Activated CD8-positive, alpha-beta T cell treated with anti-CD3 and anti-CD28 coated beads, Interleukin-2, amount 10 ng/mL, durations not matched to agents 7 days and 5 days (primary cell): ENCODE measurements around the gene CRYBB3. TPM values are rescaled to one million over a fixed set of nuclear protein-coding genes. Genes with fewer than 3 reads are reported as not detected.
"Not testable (repeated sequence)": the region's sequence is repeated elsewhere in the genome, so short reads cannot be mapped to it uniquely, and the experiment has no call there.

Experiments used
- ATAC-seq: fragments of 150-1000 bp; cut with Tn5 transposase; one replicate; pipeline ENCODE4 v1.10.0; 2021; ENCODE audit warnings: moderate library complexity
- CTCF ChIA-PET: fragments of 350-600 bp; sonication (Branson Sonifier 250); formaldehyde crosslinking; loops from one replicate; lab custom pipeline; 2021; ENCODE audit warnings: antibody characterized with exemption; lab: Charles Lee
- POLR2A ChIA-PET: fragments of 350-600 bp; sonication (Branson Sonifier 250); formaldehyde crosslinking; loops from one replicate; lab custom pipeline; 2021; ENCODE audit warnings: antibody characterized with exemption; lab: Charles Lee
- DNase-seq: peaks from one replicate; pipeline ENCODE4 v3.0.0-alpha.2; 2020
- H3K27ac Mint-ChIP-seq: one replicate; pipeline ENCODE4 v1.8.0; 2021; ENCODE audit warnings: mild to moderate bottlenecking, mixed read lengths
- H3K27me3 Mint-ChIP-seq: one replicate; pipeline ENCODE4 v1.8.0; 2021; ENCODE audit warnings: low read depth, mixed read lengths
- H3K36me3 Mint-ChIP-seq: one replicate; pipeline ENCODE4 v1.8.0; 2021; ENCODE audit warnings: low read depth, mixed read lengths
- H3K4me1 Mint-ChIP-seq: one replicate; pipeline ENCODE4 v1.8.0; 2021; ENCODE audit warnings: low read depth, mixed read lengths
- H3K4me3 Mint-ChIP-seq: one replicate; pipeline ENCODE4 v1.8.0; 2021; ENCODE audit warnings: mild to moderate bottlenecking, mixed read lengths
- H3K9me3 Mint-ChIP-seq: one replicate; pipeline ENCODE4 v1.8.0; 2022; ENCODE audit warnings: mixed read lengths; ENCODE audit not compliant: insufficient read depth
- total RNA-seq, 2 experiments: library from RNA; stranded (reverse); gene quantifications; one replicate each; pipeline ENCODE4 v1.2.3, GENCODE V29; 2021

Gene CRYBB3
- total RNA-seq, 2 experiments from 2014 or later: not detected

GRCh38 chr22:25177895-25178294, 21.8 kb upstream of the CRYBB3 start:
- CTCF ChIA-PET: no interaction called here
- Mint-ChIP-seq H3K9me3 (peaks cover 8% of the 10 kb centered on the region), H3K4me1 (no peaks in the 10 kb centered on the region), H3K27ac (no peak overlapping the region), H3K4me3 (no peak overlapping the region), H3K27me3 (no peaks in the 10 kb centered on the region), H3K36me3 (peaks cover 18% of the 10 kb centered on the region)
- DNase-seq (no peak), ATAC-seq (no peak)
- POLR2A ChIA-PET: no interaction called here

GRCh38 chr22:25178348-25178747, 21.3 kb upstream of the CRYBB3 start:
- CTCF ChIA-PET, DNase-seq, POLR2A ChIA-PET, ATAC-seq, H3K4me1 Mint-ChIP-seq, H3K27ac Mint-ChIP-seq, H3K27me3 Mint-ChIP-seq, H3K9me3 Mint-ChIP-seq: not testable (repeated sequence)
- Mint-ChIP-seq H3K36me3 (peaks cover 18% of the 10 kb centered on the region), H3K4me3 (peak overlapping the region; percentile 43)

GRCh38 chr22:25178869-25179631, 20.6 kb upstream of the CRYBB3 start:
- not testable (repeated sequence) for H3K27me3 Mint-ChIP-seq

GRCh38 chr22:25182131-25183110, 17.2 kb upstream of the CRYBB3 start:
- CTCF ChIA-PET: no interaction called here
- Mint-ChIP-seq H3K4me3 (no peak overlapping the region), H3K36me3 (peaks cover 18% of the 10 kb centered on the region), H3K4me1 (no peaks in the 10 kb centered on the region), H3K9me3 (peaks cover 8% of the 10 kb centered on the region), H3K27ac (no peak overlapping the region), H3K27me3 (no peaks in the 10 kb centered on the region)
- no peak for ATAC-seq
- POLR2A ChIA-PET: no interaction called here
- DNase-seq: no peak

More at GRCh38 chr22:25178869-25179631, 20.6 kb upstream of the CRYBB3 start:
- peaks cover 18% of the 10 kb centered on the region for H3K36me3 Mint-ChIP-seq
- CTCF ChIA-PET, H3K27ac Mint-ChIP-seq, H3K9me3 Mint-ChIP-seq, POLR2A ChIA-PET, H3K4me1 Mint-ChIP-seq, H3K4me3 Mint-ChIP-seq, DNase-seq: not testable (repeated sequence)
- ATAC-seq: peak; percentile 82

- no peaks in the 10 kb centered on the region for H3K4me1 Mint-ChIP-seq
- H3K9me3 Mint-ChIP-seq: peaks cover 8% of the 10 kb centered on the region
- peaks cover 16% of the 10 kb centered on the region for H3K36me3 Mint-ChIP-seq
- DNase-seq (no peak), ATAC-seq (no peak)
- H3K27me3 Mint-ChIP-seq: no peaks in the 10 kb centered on the region
- ChIA-PET POLR2A (no interaction called here), CTCF (interaction anchor here (1.1 kb wide), 1 partner anchor 18 kb away, joined by 3 read pairs; no protein-coding TSS in a partner anchor)
- peak overlapping the region; percentile 33 for H3K27ac Mint-ChIP-seq
- no peak overlapping the region for H3K4me3 Mint-ChIP-seq
Observed at GRCh38 chr22:25183949-25184619, 15.6 kb upstream of the CRYBB3 start.

GRCh38 chr22:25186140-25186539, 13.5 kb upstream of the CRYBB3 start:
- POLR2A ChIA-PET: no interaction called here
- CTCF ChIA-PET: interaction anchor here (0.9 kb wide), 1 partner anchor 16 kb away, joined by 4 read pairs; no protein-coding TSS in a partner anchor

GRCh38 chr22:25187469-25187868, 12.2 kb upstream of the CRYBB3 start:
- Mint-ChIP-seq H3K4me3 (no peak overlapping the region), H3K27ac (no peak overlapping the region), H3K27me3 (no peaks in the 10 kb centered on the region), H3K9me3 (no peaks in the 10 kb centered on the region), H3K4me1 (no peaks in the 10 kb centered on the region), H3K36me3 (no peaks in the 10 kb centered on the region)
- POLR2A ChIA-PET: no interaction called here
- CTCF ChIA-PET: interaction anchor here (1.4 kb wide), 1 partner anchor 15 kb away, joined by 3 read pairs; no protein-coding TSS in a partner anchor
- DNase-seq: no peak
- no peak for ATAC-seq

More at GRCh38 chr22:25186140-25186539, 13.5 kb upstream of the CRYBB3 start:
- no peaks in the 10 kb centered on the region for H3K9me3 Mint-ChIP-seq
- no peak overlapping the region for H3K27ac Mint-ChIP-seq
- no peak for ATAC-seq
- no peaks in the 10 kb centered on the region for H3K4me1 Mint-ChIP-seq
- no peak overlapping the region for H3K4me3 Mint-ChIP-seq
- H3K27me3 Mint-ChIP-seq: no peaks in the 10 kb centered on the region
- DNase-seq: no peak
- peaks cover 7% of the 10 kb centered on the region for H3K36me3 Mint-ChIP-seq

GRCh38 chr22:25192406-25192805, 7.3 kb upstream of the CRYBB3 start:
- H3K4me1 Mint-ChIP-seq: no peaks in the 10 kb centered on the region
- DNase-seq: no peak
- H3K9me3 Mint-ChIP-seq: no peaks in the 10 kb centered on the region
- ChIA-PET CTCF (interaction anchor here (1.5 kb wide), 1 partner anchor 10 kb away, joined by 4 read pairs; no protein-coding TSS in a partner anchor), POLR2A (no interaction called here)
- no peaks in the 10 kb centered on the region for H3K27me3 Mint-ChIP-seq
- ATAC-seq: no peak
- H3K4me3 Mint-ChIP-seq: no peak overlapping the region
- H3K36me3 Mint-ChIP-seq: no peaks in the 10 kb centered on the region
- no peak overlapping the region for H3K27ac Mint-ChIP-seq

- ChIA-PET POLR2A (no interaction called here), CTCF (interaction anchor here (1.5 kb wide), 1 partner anchor 9 kb away, joined by 4 read pairs; no protein-coding TSS in a partner anchor)
- Mint-ChIP-seq H3K9me3 (no peaks in the 10 kb centered on the region), H3K4me1 (no peaks in the 10 kb centered on the region), H3K4me3 (no peak overlapping the region), H3K27ac (no peak overlapping the region), H3K27me3 (no peaks in the 10 kb centered on the region), H3K36me3 (no peaks in the 10 kb centered on the region)
- DNase-seq (no peak), ATAC-seq (no peak)
Observed at GRCh38 chr22:25193130-25193529, 6.5 kb upstream of the CRYBB3 start.

- Mint-ChIP-seq H3K27me3 (no peaks in the 10 kb centered on the region), H3K4me3 (no peak overlapping the region), H3K9me3 (no peaks in the 10 kb centered on the region), H3K36me3 (no peaks in the 10 kb centered on the region), H3K27ac (no peak overlapping the region), H3K4me1 (no peaks in the 10 kb centered on the region)
- ATAC-seq: no peak
- no peak for DNase-seq
- ChIA-PET CTCF (interaction anchor here (1.5 kb wide), 1 partner anchor 9 kb away, joined by 4 read pairs; no protein-coding TSS in a partner anchor), POLR2A (no interaction called here)
Observed at GRCh38 chr22:25193548-25193947, 6.1 kb upstream of the CRYBB3 start.

GRCh38 chr22:25196326-25196725, 3.3 kb upstream of the CRYBB3 start:
- Mint-ChIP-seq H3K27ac (no peak overlapping the region), H3K27me3 (no peaks in the 10 kb centered on the region), H3K36me3 (no peaks in the 10 kb centered on the region), H3K4me3 (no peak overlapping the region), H3K9me3 (no peaks in the 10 kb centered on the region), H3K4me1 (peaks cover 10% of the 10 kb centered on the region)
- ChIA-PET CTCF (no interaction called here), POLR2A (no interaction called here)
- ATAC-seq (no peak), DNase-seq (no peak)
